ENCODE results near the gene LDLRAD1. TPM values are rescaled to one million over a fixed set of nuclear protein-coding genes. Genes with fewer than 3 reads are reported as not detected.

LDLRAD1 gene
- total and polyA plus RNA-seq, 2 of the 13 experiments (the other 11 are each of a cell fraction or from before 2014, with no cell fraction given), result 2.5 to 14.0 TPM

DNA sequence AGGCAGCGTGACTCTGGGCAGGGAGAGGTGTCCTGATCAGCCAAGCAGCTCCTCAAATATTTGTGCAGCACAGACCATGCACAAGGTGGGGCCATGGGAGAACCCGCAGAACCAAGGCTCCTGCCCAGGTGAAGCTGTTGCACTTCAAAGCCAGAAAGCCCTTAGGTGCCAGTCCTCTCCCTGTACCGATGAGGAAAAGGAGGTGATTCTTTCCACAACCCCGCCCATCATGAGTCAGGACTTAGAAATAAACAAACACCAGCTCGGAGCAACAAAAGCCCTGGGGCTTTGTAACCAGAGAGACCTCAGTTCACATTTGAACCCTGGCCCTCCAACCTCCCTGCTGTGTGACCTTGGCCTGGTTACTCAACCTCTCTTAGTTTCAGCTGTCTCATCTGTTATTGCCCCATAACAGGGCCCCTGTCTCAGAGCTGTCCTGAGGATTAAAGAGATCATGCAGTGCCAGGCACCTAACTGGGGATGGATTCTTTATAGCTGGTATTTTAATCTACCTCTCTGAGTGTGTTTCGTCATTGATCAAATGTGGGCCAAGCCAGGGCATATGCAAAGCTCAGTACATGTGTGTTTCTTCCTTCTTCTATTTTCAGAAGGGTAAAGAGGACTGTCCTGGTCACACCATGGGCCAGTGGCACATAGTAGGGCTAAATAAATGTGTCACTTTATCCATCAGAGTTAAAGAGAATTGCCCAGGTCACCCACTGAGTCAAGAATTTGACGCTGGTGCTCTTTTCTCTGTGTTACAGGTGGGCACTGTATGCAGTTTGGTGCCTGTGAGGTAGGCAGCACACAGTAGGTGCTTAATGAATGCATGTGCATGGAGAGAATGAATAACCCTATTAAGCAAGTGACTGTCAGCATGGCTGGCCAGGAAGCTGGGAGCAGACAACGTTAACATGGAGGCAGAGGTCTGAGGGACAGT, 1.4 kb downstream of the LDLRAD1 start (continued):
- TF ChIP-seq, protein P1, sequence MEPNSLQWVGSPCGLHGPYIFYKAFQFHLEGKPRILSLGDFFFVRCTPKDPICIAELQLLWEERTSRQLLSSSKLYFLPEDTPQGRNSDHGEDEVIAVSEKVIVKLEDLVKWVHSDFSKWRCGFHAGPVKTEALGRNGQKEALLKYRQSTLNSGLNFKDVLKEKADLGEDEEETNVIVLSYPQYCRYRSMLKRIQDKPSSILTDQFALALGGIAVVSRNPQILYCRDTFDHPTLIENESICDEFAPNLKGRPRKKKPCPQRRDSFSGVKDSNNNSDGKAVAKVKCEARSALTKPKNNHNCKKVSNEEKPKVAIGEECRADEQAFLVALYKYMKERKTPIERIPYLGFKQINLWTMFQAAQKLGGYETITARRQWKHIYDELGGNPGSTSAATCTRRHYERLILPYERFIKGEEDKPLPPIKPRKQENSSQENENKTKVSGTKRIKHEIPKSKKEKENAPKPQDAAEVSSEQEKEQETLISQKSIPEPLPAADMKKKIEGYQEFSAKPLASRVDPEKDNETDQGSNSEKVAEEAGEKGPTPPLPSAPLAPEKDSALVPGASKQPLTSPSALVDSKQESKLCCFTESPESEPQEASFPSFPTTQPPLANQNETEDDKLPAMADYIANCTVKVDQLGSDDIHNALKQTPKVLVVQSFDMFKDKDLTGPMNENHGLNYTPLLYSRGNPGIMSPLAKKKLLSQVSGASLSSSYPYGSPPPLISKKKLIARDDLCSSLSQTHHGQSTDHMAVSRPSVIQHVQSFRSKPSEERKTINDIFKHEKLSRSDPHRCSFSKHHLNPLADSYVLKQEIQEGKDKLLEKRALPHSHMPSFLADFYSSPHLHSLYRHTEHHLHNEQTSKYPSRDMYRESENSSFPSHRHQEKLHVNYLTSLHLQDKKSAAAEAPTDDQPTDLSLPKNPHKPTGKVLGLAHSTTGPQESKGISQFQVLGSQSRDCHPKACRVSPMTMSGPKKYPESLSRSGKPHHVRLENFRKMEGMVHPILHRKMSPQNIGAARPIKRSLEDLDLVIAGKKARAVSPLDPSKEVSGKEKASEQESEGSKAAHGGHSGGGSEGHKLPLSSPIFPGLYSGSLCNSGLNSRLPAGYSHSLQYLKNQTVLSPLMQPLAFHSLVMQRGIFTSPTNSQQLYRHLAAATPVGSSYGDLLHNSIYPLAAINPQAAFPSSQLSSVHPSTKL (CRISPR knock-in tag; IDR thresholded peaks at IDR 0.05), result peak; percentile 84
- TF ChIP-seq, protein P2, sequence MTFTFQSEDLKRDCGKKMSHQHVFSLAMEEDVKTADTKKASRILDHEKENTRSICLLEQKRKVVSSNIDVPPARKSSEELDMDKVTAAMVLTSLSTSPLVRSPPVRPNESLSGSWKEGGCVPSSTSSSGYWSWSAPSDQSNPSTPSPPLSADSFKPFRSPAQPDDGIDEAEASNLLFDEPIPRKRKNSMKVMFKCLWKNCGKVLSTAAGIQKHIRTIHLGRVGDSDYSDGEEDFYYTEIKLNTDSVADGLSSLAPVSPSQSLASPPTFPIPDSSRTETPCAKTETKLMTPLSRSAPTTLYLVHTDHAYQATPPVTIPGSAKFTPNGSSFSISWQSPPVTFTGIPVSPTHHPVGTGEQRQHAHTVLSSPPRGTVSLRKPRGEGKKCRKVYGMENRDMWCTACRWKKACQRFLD (CRISPR knock-in tag; IDR thresholded peaks at IDR 0.05; ENCODE audit: borderline replicate concordance), result 0 out of 2 replicates have a peak, but pooled peaks have one; percentile 9
- TF ChIP-seq MED13 (CRISPR knock-in tag; IDR thresholded peaks at IDR 0.05) (no peak), TCF7 (IDR thresholded peaks at IDR 0.05; ENCODE audit: low read depth) (peak; percentile 71), ZNF780A (CRISPR knock-in tag; IDR thresholded peaks at IDR 0.05) (no peak), KDM3A (CRISPR knock-in tag; IDR thresholded peaks at IDR 0.05; ENCODE audit: low read depth) (peak; percentile 88; the same call in 1 of the 2 replicates), ZNF44 (CRISPR knock-in tag; IDR thresholded peaks at IDR 0.05) (no peak), ZNF598 (CRISPR knock-in tag; IDR thresholded peaks at IDR 0.05; ENCODE audit: borderline replicate concordance) (0 out of 2 replicates have a peak, but pooled peaks have one; percentile 4), NFYC (CRISPR knock-in tag; IDR thresholded peaks at IDR 0.05) (no peak; the same call in 1 of the 2 replicates), POLR2AphosphoS2 (IDR thresholded peaks at IDR 0.05; ENCODE audit: low read depth, low read length) (no peak), ELF3 (CRISPR knock-in tag; IDR thresholded peaks at IDR 0.05) (peak; percentile 78), ZBTB20 (CRISPR knock-in tag; IDR thresholded peaks at IDR 0.05; ENCODE audit: borderline replicate concordance, low read depth) (no peak), PPARG (CRISPR knock-in tag; conservative IDR thresholded peaks at IDR 0.05) (peak; percentile 87), ELF1 (CRISPR knock-in tag; IDR thresholded peaks at IDR 0.05) (peak; percentile 29; the same call in 1 of the 2 replicates), CBX5 (CRISPR knock-in tag; IDR thresholded peaks at IDR 0.05; ENCODE audit: borderline replicate concordance) (peak; percentile 70; the same call in 1 of the 2 replicates), GZF1 (CRISPR knock-in tag; IDR thresholded peaks at IDR 0.05) (no peak), TSC22D2 (CRISPR knock-in tag; IDR thresholded peaks at IDR 0.05; ENCODE audit: borderline replicate concordance) (no peak)
- TF ChIP-seq, protein P3, sequence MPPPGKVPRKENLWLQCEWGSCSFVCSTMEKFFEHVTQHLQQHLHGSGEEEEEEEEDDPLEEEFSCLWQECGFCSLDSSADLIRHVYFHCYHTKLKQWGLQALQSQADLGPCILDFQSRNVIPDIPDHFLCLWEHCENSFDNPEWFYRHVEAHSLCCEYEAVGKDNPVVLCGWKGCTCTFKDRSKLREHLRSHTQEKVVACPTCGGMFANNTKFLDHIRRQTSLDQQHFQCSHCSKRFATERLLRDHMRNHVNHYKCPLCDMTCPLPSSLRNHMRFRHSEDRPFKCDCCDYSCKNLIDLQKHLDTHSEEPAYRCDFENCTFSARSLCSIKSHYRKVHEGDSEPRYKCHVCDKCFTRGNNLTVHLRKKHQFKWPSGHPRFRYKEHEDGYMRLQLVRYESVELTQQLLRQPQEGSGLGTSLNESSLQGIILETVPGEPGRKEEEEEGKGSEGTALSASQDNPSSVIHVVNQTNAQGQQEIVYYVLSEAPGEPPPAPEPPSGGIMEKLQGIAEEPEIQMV (CRISPR knock-in tag; IDR thresholded peaks at IDR 0.05; ENCODE audit: low read depth), result 0 out of 2 replicates have a peak, but pooled peaks have one; percentile 17
- TF ChIP-seq, protein P4, sequence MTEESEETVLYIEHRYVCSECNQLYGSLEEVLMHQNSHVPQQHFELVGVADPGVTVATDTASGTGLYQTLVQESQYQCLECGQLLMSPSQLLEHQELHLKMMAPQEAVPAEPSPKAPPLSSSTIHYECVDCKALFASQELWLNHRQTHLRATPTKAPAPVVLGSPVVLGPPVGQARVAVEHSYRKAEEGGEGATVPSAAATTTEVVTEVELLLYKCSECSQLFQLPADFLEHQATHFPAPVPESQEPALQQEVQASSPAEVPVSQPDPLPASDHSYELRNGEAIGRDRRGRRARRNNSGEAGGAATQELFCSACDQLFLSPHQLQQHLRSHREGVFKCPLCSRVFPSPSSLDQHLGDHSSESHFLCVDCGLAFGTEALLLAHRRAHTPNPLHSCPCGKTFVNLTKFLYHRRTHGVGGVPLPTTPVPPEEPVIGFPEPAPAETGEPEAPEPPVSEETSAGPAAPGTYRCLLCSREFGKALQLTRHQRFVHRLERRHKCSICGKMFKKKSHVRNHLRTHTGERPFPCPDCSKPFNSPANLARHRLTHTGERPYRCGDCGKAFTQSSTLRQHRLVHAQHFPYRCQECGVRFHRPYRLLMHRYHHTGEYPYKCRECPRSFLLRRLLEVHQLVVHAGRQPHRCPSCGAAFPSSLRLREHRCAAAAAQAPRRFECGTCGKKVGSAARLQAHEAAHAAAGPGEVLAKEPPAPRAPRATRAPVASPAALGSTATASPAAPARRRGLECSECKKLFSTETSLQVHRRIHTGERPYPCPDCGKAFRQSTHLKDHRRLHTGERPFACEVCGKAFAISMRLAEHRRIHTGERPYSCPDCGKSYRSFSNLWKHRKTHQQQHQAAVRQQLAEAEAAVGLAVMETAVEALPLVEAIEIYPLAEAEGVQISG (CRISPR knock-in tag; IDR thresholded peaks at IDR 0.05), result no peak

Measured in HepG2 (cell line).